HCT116 (cell line): ENCODE results near the gene UBAP1L. TPM values are rescaled to one million over a fixed set of nuclear protein-coding genes. Genes with fewer than 3 reads are reported as not detected.
A peak's percentile ranks its signal among the peaks of the same experiment; 100 is the strongest.

Source experiments
- ATAC-seq: fragments of 200-7000 bp; cut with Tn5 transposase; 2 replicates; pipeline ENCODE4 v1.9.1; 2020; ENCODE audit warnings: mild to moderate bottlenecking, moderate library complexity
- BruUV-seq: library from RNA; stranded (reverse); fragments of 400-500 nt; replicated peaks from 2 replicates; lab custom pipeline; 2021; lab: Mats Ljungman, UMichigan
- CTCF ChIA-PET: fragments of 300-600 bp; sonication (Branson Sonifier 250); formaldehyde crosslinking; loops from one replicate; lab custom pipeline; 2021; ENCODE audit warnings: antibody characterized with exemption; lab: Charles Lee
- POLR2A ChIA-PET: fragments of 300-600, 350-600 bp; sonication (Branson Sonifier 250); formaldehyde crosslinking; loops from one replicate; lab custom pipeline; 2021; ENCODE audit warnings: antibody characterized with exemption; lab: Charles Lee
- RAD21 ChIA-PET, 2 experiments: fragments of 300-600 bp; sonication (Branson Sonifier 250); formaldehyde crosslinking; loops; one replicate each; lab custom pipeline; 2023; ENCODE audit warnings: low total read pairs in 2 of 2; ENCODE audit not compliant: uncharacterized antibody in 2 of 2, unreplicated experiment in 2 of 2, low non-redundant PET in 1 of 2; lab: Charles Lee
- DNase-seq: peaks from one replicate; pipeline ENCODE4 v3.0.0-alpha.2; 2010; ENCODE audit warnings: low read depth, low spot score
- H2AFZ ChIP-seq: fragments of 200-600 bp; shearing (Covaris generic), sonication (generic); 2 replicates; pipeline ENCODE4 v1.6.1; 2017; ENCODE audit warnings: low read depth, mixed run types, mixed read lengths, antibody characterized with exemption, low read length; ENCODE audit not compliant: poor library complexity, severe bottlenecking
- H3K27ac ChIP-seq: 2 replicates; pipeline ENCODE4 v1.5.1; 2012; ENCODE audit warnings: low read depth, low read length
- H3K27me3 ChIP-seq: fragments of 200-600 bp; sonication (generic); 2 replicates; pipeline ENCODE4 v1.6.1; 2016; ENCODE audit warnings: mixed run types, low read length, mixed read lengths; ENCODE audit not compliant: insufficient read depth
- H3K36me3 ChIP-seq, 2 experiments: fragments of 200-500 bp in 1 of 2; fragments of 200-600 bp in 1 of 2; sonication (Bioruptor generic) in 1 of 2; sonication (generic) in 1 of 2; 2 replicates each; pipeline versions ENCODE4 v1.5.1 to v1.6.1; 2014 to 2016; ENCODE audit warnings: low read length in 2 of 2, inconsistent platforms in 1 of 2, mixed read lengths in 1 of 2, mixed run types in 1 of 2; ENCODE audit not compliant: insufficient read depth in 2 of 2, control insufficient read depth in 1 of 2
- H3K4me1 ChIP-seq, 2 experiments: fragments of 200-600 bp in 1 of 2; sonication (generic) in 1 of 2; 2 replicates each; pipeline versions ENCODE4 v1.5.1 to v1.6.1; 2012 to 2017; ENCODE audit warnings: low read length in 2 of 2, inconsistent platforms in 1 of 2, mild to moderate bottlenecking in 1 of 2, mixed read lengths in 1 of 2, mixed run types in 1 of 2, moderate library complexity in 1 of 2; ENCODE audit not compliant: insufficient read depth in 2 of 2, control insufficient read depth in 1 of 2
- H3K4me2 ChIP-seq: fragments of 200-600 bp; sonication (generic); 2 replicates; pipeline ENCODE4 v1.6.1; 2017; ENCODE audit warnings: mixed run types, low read length, mixed read lengths
- H3K4me3 ChIP-seq, 2 experiments: fragments of 200-600 bp in 1 of 2; sonication (generic) in 1 of 2; replicated peaks in 1 of 2; 2 replicates each; pipeline ENCODE4 v1.5.1; 2011 to 2016; ENCODE audit warnings: low read length in 2 of 2, control low read depth in 1 of 2, low read depth in 1 of 2, mild to moderate bottlenecking in 1 of 2, mixed read lengths in 1 of 2, mixed run types in 1 of 2
- H3K79me2 ChIP-seq: fragments of 200-600 bp; sonication (generic); 2 replicates; pipeline ENCODE4 v1.6.1; 2017; ENCODE audit warnings: mild to moderate bottlenecking, mixed run types, low read length, moderate library complexity, mixed read lengths; ENCODE audit not compliant: insufficient read depth
- H3K9ac ChIP-seq: fragments of 200-600 bp; sonication (generic); 2 replicates; pipeline ENCODE4 v1.6.1; 2016; ENCODE audit warnings: low read length, mixed read lengths
- H3K9me2 ChIP-seq: fragments of 200-600 bp; sonication (generic), shearing (Covaris generic); 2 replicates; pipeline ENCODE4 v1.6.1; 2017; ENCODE audit warnings: mixed run types, mild to moderate bottlenecking, moderate library complexity; ENCODE audit not compliant: insufficient read depth
- H3K9me3 ChIP-seq, 2 experiments: fragments of 200-500 bp in 1 of 2; fragments of 200-600 bp in 1 of 2; sonication (Bioruptor generic) in 1 of 2; sonication (generic) in 1 of 2; 2 replicates each; pipeline ENCODE4 v1.6.1; 2014 to 2017; ENCODE audit warnings: low read length in 2 of 2, mixed read lengths in 2 of 2, inconsistent platforms in 1 of 2, low read depth in 1 of 2, mild to moderate bottlenecking in 1 of 2, mixed run types in 1 of 2, moderate library complexity in 1 of 2; ENCODE audit not compliant: control insufficient read depth in 1 of 2, insufficient read depth in 1 of 2
- H4K20me1 ChIP-seq: fragments of 200-600 bp; sonication (generic), shearing (Covaris generic); 2 replicates; pipeline ENCODE4 v1.6.1; 2017; ENCODE audit warnings: mixed run types, mild to moderate bottlenecking, moderate library complexity; ENCODE audit not compliant: insufficient read depth
- ATF3 ChIP-seq: IDR thresholded peaks from 2 replicates; pipeline ENCODE4 v1.6.1; 2012
- CEBPB ChIP-seq: IDR thresholded peaks from 2 replicates; pipeline ENCODE4 v1.6.1; 2012; ENCODE audit warnings: low read depth
- CTCF ChIP-seq, 3 experiments: fragments of 200-600 bp in 1 of 3; sonication (generic) in 1 of 3; IDR thresholded peaks in 2 of 3; conservative IDR thresholded peaks in 1 of 3; 2 replicates each; pipeline ENCODE4 v1.5.1; 2012 to 2017; ENCODE audit warnings: low read depth in 2 of 3, low read length in 2 of 3, antibody characterized with exemption in 1 of 3, borderline replicate concordance in 1 of 3, control low read depth in 1 of 3, mild to moderate bottlenecking in 1 of 3, mixed read lengths in 1 of 3, mixed run types in 1 of 3, moderate library complexity in 1 of 3; ENCODE audit not compliant: insufficient read depth in 1 of 3
- EGR1 ChIP-seq: IDR thresholded peaks from 2 replicates; pipeline ENCODE4 v1.6.1; 2012; ENCODE audit warnings: low read depth
- FOSL1 ChIP-seq: IDR thresholded peaks from 2 replicates; pipeline ENCODE4 v1.6.1; 2012; ENCODE audit warnings: low read depth
- POLR2AphosphoS5 ChIP-seq: IDR thresholded peaks from 2 replicates; pipeline ENCODE4 v1.6.1; 2011; ENCODE audit warnings: mild to moderate bottlenecking, low read depth, low read length, moderate library complexity
- RAD21 ChIP-seq: IDR thresholded peaks from 2 replicates; pipeline ENCODE4 v1.6.1; 2012; ENCODE audit warnings: low read depth, mild to moderate bottlenecking
- REST ChIP-seq: IDR thresholded peaks from 2 replicates; pipeline ENCODE4 v1.6.1; 2012; ENCODE audit warnings: low read depth
- SP1 ChIP-seq: IDR thresholded peaks from 2 replicates; pipeline ENCODE4 v1.6.1; 2012; ENCODE audit warnings: low read depth
- TCF7L2 ChIP-seq: IDR thresholded peaks from 2 replicates; pipeline ENCODE4 v1.7.0; 2011; ENCODE audit warnings: borderline replicate concordance, inconsistent platforms; ENCODE audit not compliant: insufficient read depth, insufficient read length; ENCODE audit errors: extremely low read depth
- ZBTB33 ChIP-seq: IDR thresholded peaks from 2 replicates; pipeline ENCODE4 v1.6.1; 2011; ENCODE audit warnings: mild to moderate bottlenecking, low read length, moderate library complexity; ENCODE audit not compliant: insufficient replicate concordance; ENCODE audit errors: extremely low read depth
- ZFX ChIP-seq: fragments of 450-650 bp; IDR thresholded peaks from 2 replicates; pipeline ENCODE4 v1.6.1; 2017
- intact Hi-C: fragments of 100-400 bp; cut with micrococcal nuclease; formaldehyde crosslinking; loops from 2 replicates; pipeline ENCODE4 v1.10.0; 2022
- total RNA-seq: library from RNA; stranded (reverse); gene quantifications from one replicate; pipeline ENCODE4 v1.2.1, GENCODE V29; 2021; ENCODE audit not compliant: unreplicated experiment

Gene UBAP1L
- total RNA-seq, 1 experiment from 2014 or later = 4.0 TPM

GRCh38 chr15:65085990-65086679 is 28.9 kb downstream of the UBAP1L start:
- Histone ChIP-seq H3K4me1 (peaks cover 0 to 5% of the 10 kb centered on the region in 2 experiments; a peak in 2 of 4 replicates), H3K79me2 (no peaks in the 10 kb centered on the region), H3K4me3 (no peak overlapping the region), H2AFZ (no peak overlapping the region), H3K4me2 (no peak overlapping the region), H3K9me3 (no peaks in the 10 kb centered on the region), H4K20me1 (no peaks in the 10 kb centered on the region), H3K9me2 (no peaks in the 10 kb centered on the region), H3K9ac (no peak overlapping the region), H3K27me3 (peaks cover 7% of the 10 kb centered on the region; the same call in 1 of the 2 replicates), H3K36me3 (no peaks in the 10 kb centered on the region), H3K27ac (no peak overlapping the region)
- intact Hi-C loops = loop anchor here (1.0 kb wide), 1 partner anchor 32 kb away; no protein-coding TSS in a partner anchor
- TF ChIP-seq ZFX (no peak), REST (no peak), SP1 (no peak), ZBTB33 (no peak), CEBPB (no peak), EGR1 (no peak), TCF7L2 (no peak), RAD21 (peak; percentile 70), POLR2AphosphoS5 (no peak), CTCF (IDR thresholded peaks at IDR 0.05 in 2 of 3, conservative IDR thresholded peaks at IDR 0.05 in 1 of 3; ENCODE audit: borderline replicate concordance in 1 of 3, insufficient read depth in 1 of 3, low read depth in 2 of 3, low read length in 2 of 3) (peak; percentile 66 to 84 (median 69)), ATF3 (no peak), FOSL1 (no peak)
- no TSS peak for BruUV-seq
- ChIA-PET POLR2A (interaction anchor here (1.7 kb wide), 1 partner anchor 9 kb away, joined by 3 read pairs; no protein-coding TSS in a partner anchor), CTCF (interaction anchor here (0.8 to 2.0 kb wide), 6 partner anchors 9 to 52 kb away, joined by 3 to 7 read pairs (median 6); no protein-coding TSS in a partner anchor), RAD21 (no interaction called here)
- ATAC-seq (peak; percentile 91), DNase-seq (peak; percentile 49)
